Hepatocyte (in vitro differentiated cells): Measurements from ENCODE around the gene ACD. TPM values are rescaled to one million over a fixed set of nuclear protein-coding genes. Genes with fewer than 3 reads are reported as not detected.

ENCODE experiments used
- DNase-seq: peaks from one replicate; pipeline ENCODE4 v3.0.0-alpha.2; 2016; ENCODE audit warnings: low spot score
- H2AFZ ChIP-seq: fragments of 200-600 bp; sonication (generic); 2 replicates; pipeline ENCODE4 v1.6.0; 2016; ENCODE audit warnings: antibody characterized with exemption, mild to moderate bottlenecking
- H3K27ac ChIP-seq: fragments of 200-600 bp; sonication (generic); 2 replicates; pipeline ENCODE4 v1.5.1; 2016; ENCODE audit warnings: mild to moderate bottlenecking
- H3K27me3 ChIP-seq: fragments of 200-600 bp; sonication (generic); 2 replicates; pipeline ENCODE4 v1.6.1; 2016
- H3K36me3 ChIP-seq: fragments of 200-600 bp; sonication (generic); replicated peaks from 2 replicates; pipeline ENCODE4 v1.5.1; 2016; ENCODE audit warnings: low read depth; ENCODE audit not compliant: insufficient read depth
- H3K4me1 ChIP-seq: fragments of 200-600 bp; sonication (generic); 2 replicates; pipeline ENCODE4 v1.5.1; 2016; ENCODE audit warnings: mild to moderate bottlenecking, moderate library complexity; ENCODE audit not compliant: insufficient read depth
- H3K4me2 ChIP-seq: fragments of 200-600 bp; sonication (generic); 2 replicates; pipeline ENCODE4 v1.6.0; 2016
- H3K4me3 ChIP-seq: fragments of 200-600 bp; sonication (generic); 2 replicates; pipeline ENCODE4 v1.5.1; 2016; ENCODE audit warnings: mild to moderate bottlenecking
- H3K79me2 ChIP-seq: fragments of 200-600 bp; sonication (generic); 2 replicates; pipeline ENCODE4 v1.6.0; 2017; ENCODE audit warnings: mild to moderate bottlenecking
- H3K9me2 ChIP-seq: fragments of 200-600 bp; sonication (generic); replicated peaks from 2 replicates; pipeline ENCODE4 v1.6.0; 2017; ENCODE audit warnings: mild to moderate bottlenecking; ENCODE audit not compliant: insufficient read depth
- H3K9me3 ChIP-seq: fragments of 200-600 bp; sonication (generic); 2 replicates; pipeline ENCODE4 v1.5.1; 2016; ENCODE audit warnings: low read depth, mild to moderate bottlenecking
- H4K20me1 ChIP-seq: fragments of 200-600 bp; sonication (generic); 2 replicates; pipeline ENCODE4 v1.6.0; 2016; ENCODE audit warnings: mild to moderate bottlenecking; ENCODE audit not compliant: insufficient read depth, poor library complexity, severe bottlenecking
- CTCF ChIP-seq: fragments of 200-600 bp; sonication (generic); IDR thresholded peaks from 2 replicates; pipeline ENCODE4 v1.5.1; 2016; ENCODE audit warnings: antibody characterized with exemption, mild to moderate bottlenecking; ENCODE audit not compliant: poor library complexity
- EZH2 ChIP-seq: fragments of 200-600 bp; sonication (generic); IDR thresholded peaks from 2 replicates; pipeline ENCODE4 v1.6.1; 2016; ENCODE audit warnings: antibody characterized with exemption, mild to moderate bottlenecking, borderline replicate concordance
- EZH2phosphoT487 ChIP-seq: fragments of 200-600 bp; sonication (generic); IDR thresholded peaks from one replicate; pipeline ENCODE4 v1.6.1; 2018; ENCODE audit warnings: antibody characterized with exemption, mild to moderate bottlenecking, low read depth, moderate library complexity; ENCODE audit not compliant: unreplicated experiment, severe bottlenecking
- WGBS: methylation state at CpG from one replicate; pipeline ENCODE4 v1.1.6; 2016; ENCODE audit warnings: low lambda C conversion rate; ENCODE audit errors: missing lambda C conversion rate; 5-methylcytosine and 5-hydroxymethylcytosine counted together
- polyA plus RNA-seq: library from polyadenylated mRNA; unstranded; fragments of >200 nt; fragmentation: Nextera tagmentation; extraction: Ambion mirVana; gene quantifications from 2 replicates; pipeline ENCODE4 v1.2.1, GENCODE V29; 2016
- total RNA-seq: library from RNA; depleted of rRNA; stranded (reverse); fragments of >200 nt; gene quantifications from 2 replicates; pipeline ENCODE4 v1.2.3, GENCODE V29; 2014

The ACD gene
- total and polyA plus RNA-seq, 2 experiments from 2014 or later: 18.5 to 26.3 TPM

- H3K36me3 ChIP-seq: no peaks in the 10 kb centered on the region
- no peak for TF ChIP-seq CTCF
- no peak overlapping the region for H2AFZ ChIP-seq
- no peaks in the 10 kb centered on the region for H3K9me3 ChIP-seq
- H3K27ac ChIP-seq: no peak overlapping the region
- 89% methylated on average over 4 of the region's 4 CpGs for WGBS
- H3K4me1 ChIP-seq: no peaks in the 10 kb centered on the region
- peaks cover 23% of the 10 kb centered on the region for H3K79me2 ChIP-seq
- no peaks in the 10 kb centered on the region for H3K27me3 ChIP-seq
- no peaks in the 10 kb centered on the region for H3K9me2 ChIP-seq
- H4K20me1 ChIP-seq: no peaks in the 10 kb centered on the region
- no peak overlapping the region for H3K4me3 ChIP-seq
- DNase-seq: no peak
- H3K4me2 ChIP-seq: no peak overlapping the region
Observed at GRCh38 chr16:67702130-67702529, 42.1 kb upstream of the ACD start.

DNA sequence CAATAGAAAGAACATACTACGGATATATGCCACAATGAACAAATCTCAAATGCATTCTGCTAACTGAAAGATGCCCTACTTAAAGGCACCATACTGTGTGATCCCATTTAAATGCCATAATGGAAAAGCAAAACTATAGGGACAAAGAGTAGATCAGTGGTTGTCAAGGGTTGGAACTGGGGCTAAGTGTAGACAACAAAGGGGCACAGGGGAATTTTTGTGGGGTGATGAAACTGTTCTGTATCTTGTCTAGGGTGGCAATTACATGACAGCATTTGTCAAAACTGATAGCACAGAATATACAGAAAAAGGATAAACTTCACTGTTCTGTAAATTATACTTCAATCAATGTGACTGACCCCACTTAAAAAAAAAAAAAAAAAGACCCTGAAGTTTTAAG is 41.4 kb upstream of the ACD start:
- no peak overlapping the region for H3K4me2 ChIP-seq
- no peaks in the 10 kb centered on the region for H3K27me3 ChIP-seq
- no peaks in the 10 kb centered on the region for H4K20me1 ChIP-seq
- H3K27ac ChIP-seq: no peak overlapping the region
- no peaks in the 10 kb centered on the region for H3K9me3 ChIP-seq
- WGBS: 100% methylated on average over 1 of the region's 1 CpG
- H3K4me1 ChIP-seq: no peaks in the 10 kb centered on the region
- no peak for TF ChIP-seq EZH2phosphoT487
- TF ChIP-seq EZH2: no peak
- TF ChIP-seq CTCF: no peak
- DNase-seq: no peak
- H3K36me3 ChIP-seq: no peaks in the 10 kb centered on the region
- H3K79me2 ChIP-seq: peaks cover 18% of the 10 kb centered on the region
- no peaks in the 10 kb centered on the region for H3K9me2 ChIP-seq
- no peak overlapping the region for H3K4me3 ChIP-seq
- H2AFZ ChIP-seq: no peak overlapping the region

DNA sequence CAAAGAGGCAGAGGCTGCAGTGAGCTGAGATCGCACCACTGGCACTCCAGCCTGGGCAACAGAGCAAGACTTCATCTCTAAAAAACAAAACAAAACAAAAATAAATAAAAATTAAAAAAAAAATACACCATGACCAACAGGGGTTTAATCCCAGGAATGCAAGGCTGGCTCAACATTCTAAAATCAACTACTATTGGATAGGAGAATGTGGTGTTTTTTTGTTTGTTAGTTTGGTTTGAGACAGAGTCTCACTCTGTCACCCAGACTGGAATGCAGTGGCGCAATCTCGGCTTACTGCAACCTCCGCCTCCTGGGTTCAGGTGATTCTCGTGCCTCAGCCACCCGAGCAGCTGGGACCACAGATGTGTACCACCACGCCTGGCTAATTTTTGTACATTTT is 39.2 kb upstream of the ACD start:
- no peaks in the 10 kb centered on the region for H3K4me1 ChIP-seq
- 96% methylated on average over 7 of the region's 7 CpGs for WGBS
- H4K20me1 ChIP-seq: no peaks in the 10 kb centered on the region
- no peaks in the 10 kb centered on the region for H3K9me3 ChIP-seq
- H2AFZ ChIP-seq: no peak overlapping the region
- TF ChIP-seq CTCF (no peak), EZH2 (no peak), EZH2phosphoT487 (no peak)
- peaks cover 13% of the 10 kb centered on the region for H3K79me2 ChIP-seq
- H3K27ac ChIP-seq: no peak overlapping the region
- no peaks in the 10 kb centered on the region for H3K36me3 ChIP-seq
- no peak overlapping the region for H3K4me3 ChIP-seq
- H3K27me3 ChIP-seq: no peaks in the 10 kb centered on the region
- no peaks in the 10 kb centered on the region for H3K9me2 ChIP-seq
- no peak for DNase-seq
- H3K4me2 ChIP-seq: no peak overlapping the region
